ENCODE data around the gene PDCD2L. TPM values are rescaled to one million over a fixed set of nuclear protein-coding genes. Genes with fewer than 3 reads are reported as not detected.
A peak's percentile ranks its signal among the peaks of the same experiment; 100 is the strongest.

PDCD2L gene
- polyA plus RNA-seq, 1 donor (not counting 4 experiments of a cell fraction or from before 2014, with no cell fraction given), result 23.8 TPM

DNA sequence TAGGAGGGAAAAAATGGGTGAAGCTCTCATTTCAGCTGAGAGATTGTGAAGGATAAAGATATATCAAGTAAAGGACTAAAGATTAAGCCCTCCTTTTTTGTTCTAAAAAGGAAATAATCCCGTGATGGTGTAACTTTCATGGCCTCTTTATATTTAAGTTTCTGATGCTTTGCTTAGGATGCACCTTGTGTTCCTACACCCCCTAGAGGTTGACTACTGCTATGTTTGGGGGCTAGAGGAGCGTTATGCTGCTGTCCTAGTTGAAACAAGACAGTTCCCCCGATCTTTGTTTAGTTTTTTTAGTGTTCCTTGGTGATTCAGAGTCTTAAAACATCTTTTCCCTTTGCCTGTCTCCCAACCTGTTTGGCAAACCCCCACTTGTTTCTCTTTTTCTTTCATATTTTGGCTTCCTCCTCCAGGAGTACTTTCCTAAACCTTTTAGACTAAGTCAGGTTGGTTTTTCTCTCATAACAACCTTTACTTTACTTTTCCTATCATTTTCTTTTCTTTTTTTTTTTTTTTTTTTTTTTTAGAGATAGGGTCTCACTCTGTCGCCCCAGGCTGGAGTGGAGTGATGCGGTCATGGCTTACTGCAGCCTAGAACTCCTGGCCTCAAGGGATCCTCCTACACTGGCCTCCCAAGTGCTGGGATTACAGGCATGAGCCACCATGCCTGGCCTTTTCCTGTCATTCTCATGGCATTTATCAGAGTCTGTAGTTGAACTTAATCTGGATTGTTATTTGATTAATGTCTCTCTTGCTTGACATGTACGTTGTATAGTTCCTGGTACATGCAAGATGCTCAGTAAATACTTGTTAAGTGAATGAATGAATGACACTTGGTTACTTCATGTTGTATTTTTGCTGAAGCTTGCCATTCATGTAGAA, 26.8 kb downstream of the PDCD2L start:
- Histone ChIP-seq H3K27me3 (ENCODE audit: control insufficient read depth, extremely low read depth, insufficient read depth, low read length) (no peaks in the 10 kb centered on the region), H3K9ac (ENCODE audit: control insufficient read depth, extremely low read depth, insufficient read depth, low read length) (no peak overlapping the region), H2AFZ (ENCODE audit: control insufficient read depth, low read length) (no peak overlapping the region), H3K79me2 (ENCODE audit: control insufficient read depth, insufficient read depth, low read length) (peaks cover 65% of the 10 kb centered on the region), H3K27ac (ENCODE audit: control insufficient read depth, insufficient read depth, low read length) (peak overlapping the region; percentile 13), H3K4me3 (ENCODE audit: control insufficient read depth in 2 of 3, extremely low read depth in 1 of 3, insufficient read depth in 2 of 3, low read depth in 1 of 3, low read length in 3 of 3) (peak overlapping the region in 2 of 3 experiments; percentile 30 to 34), H3K36me3 (ENCODE audit: control insufficient read depth in 2 of 2, extremely low read depth in 1 of 2, insufficient read depth in 2 of 2, low read length in 2 of 2) (peaks cover 4 to 23% of the 10 kb centered on the region in 2 experiments), H3K4me2 (ENCODE audit: control insufficient read depth, extremely low read depth, insufficient read depth, low read depth, low read length) (peak overlapping the region; percentile 88), H3K9me1 (ENCODE audit: control insufficient read depth, extremely low read depth, insufficient read depth, low read length) (peaks cover 3% of the 10 kb centered on the region), H3K9me3 (ENCODE audit: control insufficient read depth, low read depth, low read length) (no peaks in the 10 kb centered on the region), H3K4me1 (ENCODE audit: control insufficient read depth, extremely low read depth, insufficient read depth, low read length) (peaks cover 13% of the 10 kb centered on the region), H4K20me1 (ENCODE audit: control insufficient read depth, extremely low read depth, insufficient read depth, low read length) (peaks cover 13% of the 10 kb centered on the region)
- FAIRE-seq, result peak; percentile 41
- TF ChIP-seq EZH2 (IDR thresholded peaks at IDR 0.05; ENCODE audit: low read length), result no peak
- TF ChIP-seq, protein P1, sequence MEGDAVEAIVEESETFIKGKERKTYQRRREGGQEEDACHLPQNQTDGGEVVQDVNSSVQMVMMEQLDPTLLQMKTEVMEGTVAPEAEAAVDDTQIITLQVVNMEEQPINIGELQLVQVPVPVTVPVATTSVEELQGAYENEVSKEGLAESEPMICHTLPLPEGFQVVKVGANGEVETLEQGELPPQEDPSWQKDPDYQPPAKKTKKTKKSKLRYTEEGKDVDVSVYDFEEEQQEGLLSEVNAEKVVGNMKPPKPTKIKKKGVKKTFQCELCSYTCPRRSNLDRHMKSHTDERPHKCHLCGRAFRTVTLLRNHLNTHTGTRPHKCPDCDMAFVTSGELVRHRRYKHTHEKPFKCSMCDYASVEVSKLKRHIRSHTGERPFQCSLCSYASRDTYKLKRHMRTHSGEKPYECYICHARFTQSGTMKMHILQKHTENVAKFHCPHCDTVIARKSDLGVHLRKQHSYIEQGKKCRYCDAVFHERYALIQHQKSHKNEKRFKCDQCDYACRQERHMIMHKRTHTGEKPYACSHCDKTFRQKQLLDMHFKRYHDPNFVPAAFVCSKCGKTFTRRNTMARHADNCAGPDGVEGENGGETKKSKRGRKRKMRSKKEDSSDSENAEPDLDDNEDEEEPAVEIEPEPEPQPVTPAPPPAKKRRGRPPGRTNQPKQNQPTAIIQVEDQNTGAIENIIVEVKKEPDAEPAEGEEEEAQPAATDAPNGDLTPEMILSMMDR (optimal IDR thresholded peaks at IDR 0.05 in 1 of 3, IDR thresholded peaks at IDR 0.05 in 1 of 3, conservative IDR thresholded peaks at IDR 0.05 in 1 of 3; ENCODE audit: extremely low read depth in 1 of 3, insufficient read depth in 2 of 3, low read length in 3 of 3), result peak; percentile 59 to 76 (median 60)
- dilution Hi-C loops (cut with MboI; ENCODE audit: extremely low pct_ligation_motif_present, low sequenced_read_pairs), result no loop called here
- DNase-seq (ENCODE audit: low read depth, low spot score), result peak; percentile 26

GRCh38 chr19:34431681-34432402, 27.6 kb downstream of the PDCD2L start:
- H3K4me1 ChIP-seq (ENCODE audit: control insufficient read depth, extremely low read depth, insufficient read depth, low read length), result peaks cover 13% of the 10 kb centered on the region

More at GRCh38 chr19:34431681-34432402, 27.6 kb downstream of the PDCD2L start:
- Histone ChIP-seq H3K4me2 (ENCODE audit: control insufficient read depth, extremely low read depth, insufficient read depth, low read depth, low read length) (no peak overlapping the region), H2AFZ (ENCODE audit: control insufficient read depth, low read length) (no peak overlapping the region), H3K36me3 (ENCODE audit: control insufficient read depth in 2 of 2, extremely low read depth in 1 of 2, insufficient read depth in 2 of 2, low read length in 2 of 2) (peaks cover 4 to 25% of the 10 kb centered on the region in 2 experiments), H3K79me2 (ENCODE audit: control insufficient read depth, insufficient read depth, low read length) (peaks cover 67% of the 10 kb centered on the region), H3K4me3 (ENCODE audit: control insufficient read depth in 2 of 3, extremely low read depth in 1 of 3, insufficient read depth in 2 of 3, low read depth in 1 of 3, low read length in 3 of 3) (no peak overlapping the region), H4K20me1 (ENCODE audit: control insufficient read depth, extremely low read depth, insufficient read depth, low read length) (peaks cover 13% of the 10 kb centered on the region), H3K9me3 (ENCODE audit: control insufficient read depth, low read depth, low read length) (no peaks in the 10 kb centered on the region), H3K27me3 (ENCODE audit: control insufficient read depth, extremely low read depth, insufficient read depth, low read length) (no peaks in the 10 kb centered on the region), H3K9ac (ENCODE audit: control insufficient read depth, extremely low read depth, insufficient read depth, low read length) (no peak overlapping the region), H3K27ac (ENCODE audit: control insufficient read depth, insufficient read depth, low read length) (no peak overlapping the region), H3K9me1 (ENCODE audit: control insufficient read depth, extremely low read depth, insufficient read depth, low read length) (peaks cover 3% of the 10 kb centered on the region)
- no peak for DNase-seq (ENCODE audit: low read depth, low spot score)
- FAIRE-seq, result no peak
- TF ChIP-seq EZH2 (IDR thresholded peaks at IDR 0.05; ENCODE audit: low read length), result no peak
- TF ChIP-seq, protein P1 (optimal IDR thresholded peaks at IDR 0.05 in 1 of 3, IDR thresholded peaks at IDR 0.05 in 1 of 3, conservative IDR thresholded peaks at IDR 0.05 in 1 of 3; ENCODE audit: extremely low read depth in 1 of 3, insufficient read depth in 2 of 3, low read length in 3 of 3), result no peak
- dilution Hi-C loops (cut with MboI; ENCODE audit: extremely low pct_ligation_motif_present, low sequenced_read_pairs), result no loop called here
